T47D (cell line): ENCODE results near the gene NSG2.
"Not testable (repeated sequence)": the region's sequence is repeated elsewhere in the genome, so short reads cannot be mapped to it uniquely, and the experiment has no call there.

Experiments
- DNase-seq, 2 experiments: peaks; one replicate each; pipeline versions ENCODE4 v3.0.0 to v3.0.0-alpha.2; 2011 to 2012; ENCODE audit warnings: low read depth in 1 of 2, low spot score in 1 of 2
- JUND ChIP-seq: IDR thresholded peaks from 2 replicates; pipeline ENCODE4 v1.6.1; 2012; ENCODE audit warnings: low read depth
- in situ Hi-C: cut with HindIII; loops from 2 replicates; pipeline ENCODE4 v1.10.0; 2016; ENCODE audit warnings: low sequenced_read_pairs, low pct_unique_long_range_greater_than_20kb

Gene NSG2

DNA sequence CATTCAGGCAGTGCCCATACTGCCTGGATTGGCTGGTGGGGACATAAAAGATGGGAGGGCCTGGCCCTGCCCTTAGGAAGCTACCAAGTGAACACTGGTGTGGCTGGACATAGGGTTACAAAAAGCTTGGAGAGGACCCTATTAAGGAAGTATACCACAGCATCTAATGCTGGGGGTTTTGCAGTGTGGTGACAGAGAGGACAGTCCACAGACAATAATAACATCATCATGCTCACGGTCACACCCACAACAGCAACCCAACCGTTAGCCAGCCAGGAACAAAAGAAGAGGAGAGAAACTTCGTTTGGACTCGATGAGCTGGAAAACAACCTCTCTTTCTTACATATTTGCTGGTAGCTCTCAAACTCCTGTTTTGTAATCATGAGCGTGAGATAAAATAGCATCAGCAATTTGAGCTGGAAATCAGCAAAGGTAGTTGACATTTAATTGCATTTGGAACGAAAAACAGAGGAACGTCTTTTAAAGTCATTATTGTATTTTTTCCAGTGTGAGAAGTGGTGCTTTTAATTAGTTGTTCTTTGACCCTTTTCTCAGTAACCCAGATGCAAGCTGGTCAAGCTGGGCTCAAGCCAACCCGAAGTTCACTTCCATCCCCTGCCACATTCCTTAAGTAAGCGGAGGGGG is 73.4 kb downstream of the NSG2 start:
- DNase-seq, result no peak
- in situ Hi-C loops, result no loop called here
- TF ChIP-seq JUND, result no peak

DNA sequence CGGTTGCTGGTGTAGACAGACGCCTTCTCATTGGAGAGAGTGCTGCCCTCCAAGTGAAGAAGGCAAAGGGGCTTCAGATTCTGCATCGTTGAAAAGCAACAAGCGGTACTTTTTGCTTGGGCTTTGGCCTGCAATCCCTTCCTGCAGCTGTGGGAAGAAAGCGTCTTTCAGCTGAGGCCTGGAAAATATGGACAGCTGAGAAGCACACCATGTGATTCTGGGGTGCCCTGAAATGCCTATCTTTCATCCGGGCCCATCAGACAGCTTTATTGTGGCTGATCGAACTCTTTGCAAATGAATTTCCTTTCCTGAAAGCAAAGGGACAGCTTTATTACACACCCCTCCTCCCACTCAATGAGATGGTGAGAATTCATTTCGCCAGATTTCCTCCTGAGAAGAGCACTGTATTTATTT is 74.0 kb downstream of the NSG2 start:
- no peak for DNase-seq
- TF ChIP-seq JUND, result no peak
- in situ Hi-C loops, result no loop called here

DNA sequence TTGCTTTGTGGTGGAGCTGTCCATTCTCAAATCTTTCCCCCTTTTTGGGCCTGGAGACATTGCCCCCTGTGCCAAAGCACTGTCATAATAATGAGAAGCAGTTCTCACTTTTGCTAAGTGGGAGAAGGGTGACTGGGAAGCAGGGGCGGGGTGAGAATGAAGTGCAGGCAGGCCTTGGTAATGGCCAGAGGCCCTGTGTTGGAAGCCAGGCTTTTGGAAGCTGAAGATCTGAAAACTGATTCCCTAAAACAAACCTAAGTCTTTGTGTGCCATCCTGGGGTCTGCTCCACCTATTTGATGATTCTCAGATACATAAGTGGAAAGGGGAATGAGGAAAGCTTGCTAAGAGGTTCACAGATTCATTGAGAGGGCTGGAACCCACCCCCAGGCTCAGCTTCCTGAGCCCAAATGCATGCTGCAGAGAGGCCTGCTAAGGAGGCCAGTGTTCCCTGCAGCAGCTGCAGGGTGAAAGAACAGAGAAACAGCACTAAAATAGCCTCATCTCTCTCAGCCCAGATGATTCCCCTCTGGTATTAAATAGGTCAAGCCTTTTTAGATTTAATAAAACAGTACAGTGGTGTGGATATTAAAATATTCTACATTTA is 75.0 kb downstream of the NSG2 start:
- no peak for DNase-seq
- no peak for TF ChIP-seq JUND
- in situ Hi-C loops, result no loop called here

DNA sequence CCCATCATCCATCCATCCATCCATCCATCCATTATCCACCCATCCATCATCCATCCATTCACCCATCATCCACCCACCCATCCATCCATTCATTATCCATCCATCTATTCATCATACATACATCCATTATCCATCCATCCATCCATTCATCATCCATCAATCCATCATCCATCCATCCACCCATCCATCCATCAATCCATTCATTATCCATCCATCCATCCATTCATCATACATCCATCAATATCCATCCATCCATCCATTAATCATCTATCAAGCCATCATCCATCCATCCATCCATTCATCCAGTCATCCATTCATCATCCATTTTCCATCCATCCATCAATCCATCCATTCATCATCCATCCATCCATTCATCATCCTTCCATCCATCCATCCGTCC is 89.0 kb downstream of the NSG2 start:
- DNase-seq, result no peak
- TF ChIP-seq JUND, result no peak
- in situ Hi-C loops, result no loop called here

DNA sequence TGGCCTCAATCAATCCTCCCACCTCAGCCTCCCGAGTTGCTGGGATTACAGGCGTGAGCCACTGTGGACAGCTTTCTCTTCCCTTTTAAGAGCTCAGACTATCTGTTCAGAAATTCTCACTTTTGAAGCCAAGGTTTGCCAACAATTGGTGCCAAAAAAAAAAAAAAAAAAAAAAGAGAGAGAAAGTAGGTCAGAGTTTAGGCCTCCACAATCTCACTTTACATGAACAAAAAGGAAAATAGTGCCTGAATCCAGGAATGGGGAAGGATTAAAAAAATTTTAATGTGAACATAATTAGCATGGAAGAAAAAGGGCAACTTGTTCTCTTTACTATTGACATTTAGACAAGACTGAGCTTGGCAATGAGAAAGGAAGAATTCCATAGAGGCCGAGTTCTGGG is 94.1 kb downstream of the NSG2 start:
- in situ Hi-C loops, result no loop called here
- TF ChIP-seq JUND, result no peak
- no peak for DNase-seq

DNA sequence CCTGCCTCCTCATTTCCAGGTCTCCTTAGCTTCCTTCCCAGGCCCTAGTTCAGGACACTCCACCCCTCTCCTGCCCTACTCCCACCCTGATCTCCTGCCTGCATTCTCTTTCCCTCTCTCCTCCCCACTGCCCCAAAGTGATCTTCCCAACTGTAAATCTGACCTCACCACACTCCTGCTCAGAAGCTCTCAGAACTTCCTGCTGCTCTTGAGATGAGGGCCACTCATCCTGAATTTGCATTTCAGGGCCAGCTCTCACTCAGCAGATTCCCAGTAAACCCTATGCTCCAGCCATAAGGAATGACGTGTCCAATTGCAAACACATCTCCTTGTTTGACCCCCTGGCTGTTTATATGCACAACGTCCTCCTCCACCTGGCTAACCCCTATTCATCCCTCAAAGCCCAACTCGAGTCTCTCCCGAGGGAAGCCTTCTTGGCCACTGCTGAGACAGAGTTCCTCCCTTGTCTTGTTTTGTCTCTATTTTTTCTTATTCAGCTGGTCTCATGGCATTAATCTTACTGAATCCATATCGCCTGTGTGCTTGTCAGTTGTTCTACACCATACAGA is 95.0 kb downstream of the NSG2 start:
- no peak for TF ChIP-seq JUND
- in situ Hi-C loops, result no loop called here
- no peak for DNase-seq

DNA sequence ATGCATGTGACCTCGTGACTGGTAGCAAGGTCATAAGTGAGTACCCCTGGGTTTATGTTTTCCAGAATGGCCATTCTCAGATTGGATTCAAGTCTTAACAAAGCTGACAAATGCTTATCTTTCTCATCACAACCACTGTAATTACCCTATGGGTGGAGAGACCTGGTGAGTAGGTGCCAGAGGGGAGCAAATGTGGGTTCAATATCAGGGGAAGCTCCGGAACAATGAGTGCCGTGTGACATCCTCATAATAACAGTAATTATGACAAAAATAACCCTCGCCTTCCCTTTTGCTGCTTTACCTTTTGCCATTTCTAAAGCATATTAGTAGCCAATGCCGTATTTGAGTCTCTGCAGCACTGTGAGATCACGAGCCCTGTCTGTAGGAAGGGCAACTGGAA is 95.9 kb downstream of the NSG2 start:
- in situ Hi-C loops, result no loop called here
- TF ChIP-seq JUND, result no peak
- no peak for DNase-seq

DNA sequence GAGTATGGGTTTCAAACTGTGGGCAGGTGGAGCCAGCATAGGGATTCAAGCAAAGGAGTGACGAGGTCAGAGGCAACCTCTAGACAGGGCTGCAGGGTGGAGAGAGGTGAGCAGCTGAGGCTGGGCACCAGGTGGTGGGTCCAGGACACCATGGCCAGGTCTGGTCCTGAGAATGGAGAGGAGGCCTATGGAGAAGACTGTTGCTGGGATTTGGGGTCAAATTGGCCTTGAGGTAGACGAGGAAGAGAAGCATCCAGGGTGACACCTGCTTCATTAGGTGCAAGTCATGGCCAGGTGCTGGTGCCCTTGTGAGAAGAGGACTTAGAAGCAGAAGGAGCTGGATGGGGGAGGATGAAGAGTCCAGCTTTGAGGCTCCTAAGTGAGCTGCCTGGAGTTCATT is 99.6 kb downstream of the NSG2 start:
- no peak for DNase-seq
- in situ Hi-C loops, result no loop called here
- no peak for TF ChIP-seq JUND

DNA sequence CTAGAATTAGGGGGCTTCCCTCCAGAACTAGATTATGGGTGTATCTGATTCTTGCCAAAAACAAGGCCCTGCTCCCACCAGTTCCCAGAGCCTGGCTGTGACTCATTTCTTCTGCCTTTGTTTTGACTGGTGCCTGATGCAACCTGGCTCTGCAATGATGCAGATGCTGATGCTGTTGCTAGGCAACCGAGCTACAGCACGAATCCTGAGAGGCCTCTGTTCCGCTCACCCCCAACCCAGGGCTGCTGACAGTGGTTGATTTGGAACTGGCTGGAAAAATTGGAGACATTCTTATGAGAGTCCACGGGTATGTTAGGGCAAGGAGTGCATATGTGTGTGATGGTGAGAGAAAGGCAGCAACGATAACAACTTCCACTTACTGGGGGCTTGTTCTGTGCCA is 100.3 kb downstream of the NSG2 start:
- in situ Hi-C loops, result no loop called here
- peak in 1 of 2 experiments; percentile 32 for DNase-seq
- no peak for TF ChIP-seq JUND

DNA sequence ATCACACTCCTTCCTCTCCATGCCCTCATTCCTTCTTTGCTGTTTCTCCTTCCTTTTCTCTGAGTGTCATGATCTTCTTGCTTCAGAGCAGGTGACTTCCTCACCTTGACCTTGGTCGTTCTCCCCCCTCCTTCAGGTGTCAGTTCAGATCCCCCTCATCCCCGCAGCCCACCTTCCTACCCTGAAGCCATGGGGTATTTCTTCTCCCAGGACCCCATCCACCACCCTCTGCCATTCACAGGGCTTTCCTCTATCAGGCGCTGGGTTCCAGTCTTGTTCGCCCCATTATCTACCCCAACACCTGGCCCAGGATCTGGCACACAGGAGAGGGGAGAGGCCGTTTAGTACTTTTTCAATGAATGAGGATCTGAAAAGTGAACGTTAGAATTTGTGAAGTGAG is 101.0 kb downstream of the NSG2 start:
- no peak for TF ChIP-seq JUND
- in situ Hi-C loops, result no loop called here
- no peak for DNase-seq

DNA sequence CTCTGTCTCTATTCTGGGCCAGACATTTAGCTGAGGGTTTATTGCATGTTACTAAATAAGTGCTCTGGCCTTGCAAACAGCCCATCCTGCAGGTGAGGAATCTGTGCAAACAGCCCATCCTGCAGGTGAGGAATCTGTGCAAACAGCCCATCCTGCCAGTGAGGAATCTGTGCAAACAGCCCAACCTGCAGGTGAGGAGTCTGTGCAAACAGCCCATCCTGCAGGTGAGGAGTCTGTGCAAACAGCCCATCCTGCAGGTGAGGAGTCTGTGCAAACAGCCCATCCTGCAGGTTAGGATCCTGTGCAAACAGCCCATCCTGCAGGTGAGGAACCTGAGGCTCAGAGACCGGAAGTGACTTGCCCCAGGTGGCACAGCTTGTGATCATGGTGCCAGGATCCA is 101.5 kb downstream of the NSG2 start:
- DNase-seq, in situ Hi-C loops: not testable (repeated sequence)

DNA sequence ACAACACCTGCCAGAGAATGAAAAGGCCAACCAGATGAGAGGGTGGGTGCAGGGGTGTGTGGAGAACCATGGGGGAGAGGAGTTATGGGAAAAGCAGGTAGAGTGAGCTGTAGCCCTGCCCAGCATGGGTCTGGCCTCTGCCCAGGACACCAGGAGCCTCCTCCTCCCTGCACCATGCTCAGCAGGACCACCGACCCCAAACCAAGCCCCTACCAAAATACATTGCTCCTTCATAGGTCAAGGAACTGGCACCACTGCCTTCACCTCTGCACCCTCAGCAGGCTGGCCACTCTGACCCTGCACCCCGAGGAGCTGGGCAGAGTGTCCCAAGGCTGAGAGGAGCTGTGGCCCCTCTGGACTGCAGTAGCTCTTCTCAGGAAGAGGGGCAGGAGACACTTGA is 102.0 kb downstream of the NSG2 start:
- TF ChIP-seq JUND, result no peak
- no peak for DNase-seq
- in situ Hi-C loops, result no loop called here

DNA sequence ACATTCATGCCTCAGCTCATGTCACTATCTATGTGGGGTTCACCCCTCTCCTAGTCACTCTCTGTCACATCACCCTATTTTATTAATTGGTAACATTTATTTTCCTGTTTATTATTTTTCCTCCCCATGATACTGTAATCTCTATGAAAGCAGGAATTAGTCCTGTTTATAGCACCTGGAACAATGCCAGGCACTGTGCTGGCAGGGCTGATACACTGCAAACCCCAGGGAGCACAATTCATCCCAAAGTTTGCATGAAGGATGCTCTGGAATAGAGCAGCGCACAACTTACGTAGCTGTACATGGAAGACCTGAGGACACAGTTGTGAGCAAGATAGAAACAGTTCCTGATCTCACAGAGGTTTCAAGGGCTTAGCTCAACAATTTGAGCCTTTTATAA is 103.2 kb downstream of the NSG2 start:
- TF ChIP-seq JUND, result no peak
- DNase-seq, result no peak
- in situ Hi-C loops, result no loop called here

DNA sequence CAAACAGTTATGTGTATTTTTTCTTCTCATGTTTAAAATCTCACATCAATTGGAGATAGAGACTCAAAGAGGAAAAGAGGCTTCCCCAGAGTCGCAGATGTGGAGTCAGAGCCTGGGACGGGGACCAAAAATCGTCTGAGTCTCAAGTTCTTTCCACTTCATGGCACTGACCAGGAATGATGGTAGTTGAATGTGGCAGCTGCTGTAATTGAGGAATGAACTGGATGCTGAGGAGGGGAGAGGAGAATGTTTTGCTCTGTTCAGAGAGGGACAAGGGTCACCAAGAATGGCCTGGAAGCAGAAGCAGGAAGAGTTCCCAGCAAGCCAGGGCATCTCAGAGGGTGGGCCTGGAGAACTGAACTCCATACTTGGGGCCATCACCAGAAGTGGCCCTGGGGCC is 103.9 kb downstream of the NSG2 start:
- no peak for TF ChIP-seq JUND
- DNase-seq, result no peak
- in situ Hi-C loops, result no loop called here
